ENCODE measurements around the gene TVP23B. TPM values are rescaled to one million over a fixed set of nuclear protein-coding genes. Genes with fewer than 3 reads are reported as not detected.
"Not testable (repeated sequence)": the region's sequence is repeated elsewhere in the genome, so short reads cannot be mapped to it uniquely, and the experiment has no call there.

Gene TVP23B
- total RNA-seq, 1 donor, result 51.6 TPM

- not testable (repeated sequence) for H3K4me1 ChIP-seq (ENCODE audit: insufficient read depth, low read length); H3K4me3 ChIP-seq (ENCODE audit: low read length); H3K9me3 ChIP-seq (ENCODE audit: low read depth, low read length); H3K27me3 ChIP-seq (ENCODE audit: insufficient read depth, low read length)
These were observed 10.4 kb upstream of the TVP23B start for GRCh38 chr17:18770572-18770971.

DNA sequence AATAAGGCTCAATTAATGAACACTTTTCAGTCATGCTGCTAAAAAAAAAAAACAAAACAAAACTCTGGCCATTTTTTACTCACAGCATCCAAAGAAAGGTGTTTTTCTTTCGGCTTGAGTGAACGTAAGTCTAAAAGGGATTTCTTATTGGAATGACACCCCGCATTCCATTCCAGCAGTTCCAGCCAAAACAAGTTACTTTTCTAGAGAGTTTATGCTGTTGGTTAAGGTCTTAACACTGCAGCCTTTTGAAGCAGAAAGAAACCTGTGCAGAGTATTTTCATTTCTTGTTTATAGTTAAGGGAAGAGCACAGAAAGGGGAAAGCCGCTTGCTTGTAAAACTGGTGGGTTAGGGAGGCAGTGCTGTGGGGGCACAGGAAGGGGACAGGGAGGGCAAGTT, 9.9 kb upstream of the TVP23B start:
- not testable (repeated sequence) for H3K27me3 ChIP-seq (ENCODE audit: insufficient read depth, low read length); H3K4me3 ChIP-seq (ENCODE audit: low read length); H3K9me3 ChIP-seq (ENCODE audit: low read depth, low read length); H3K4me1 ChIP-seq (ENCODE audit: insufficient read depth, low read length)

DNA sequence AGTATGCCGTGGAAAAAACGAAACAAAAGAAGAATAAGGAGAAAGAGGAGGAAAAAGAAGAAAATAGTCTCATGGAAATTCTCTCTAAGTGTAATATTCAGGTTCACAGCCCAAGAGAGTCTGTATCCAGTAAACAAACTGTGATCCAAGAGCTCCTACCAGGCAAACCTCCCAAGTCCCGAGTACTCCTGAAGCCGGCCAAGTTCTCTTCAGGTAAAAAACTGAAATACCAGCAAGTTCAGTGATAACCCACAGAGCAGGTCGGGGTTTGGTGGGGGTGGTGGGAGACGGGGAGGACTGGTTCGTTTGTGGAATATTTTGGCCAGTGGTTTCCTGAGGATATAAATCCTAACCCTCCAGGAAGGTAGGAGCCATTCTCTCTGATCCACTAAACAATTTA, 8.5 kb upstream of the TVP23B start:
- Histone ChIP-seq H3K4me1 (ENCODE audit: insufficient read depth, low read length) (no peaks in the 10 kb centered on the region), H3K27me3 (ENCODE audit: insufficient read depth, low read length) (no peaks in the 10 kb centered on the region), H3K9me3 (ENCODE audit: low read depth, low read length) (no peaks in the 10 kb centered on the region), H3K4me3 (ENCODE audit: low read length) (no peak overlapping the region)

DNA sequence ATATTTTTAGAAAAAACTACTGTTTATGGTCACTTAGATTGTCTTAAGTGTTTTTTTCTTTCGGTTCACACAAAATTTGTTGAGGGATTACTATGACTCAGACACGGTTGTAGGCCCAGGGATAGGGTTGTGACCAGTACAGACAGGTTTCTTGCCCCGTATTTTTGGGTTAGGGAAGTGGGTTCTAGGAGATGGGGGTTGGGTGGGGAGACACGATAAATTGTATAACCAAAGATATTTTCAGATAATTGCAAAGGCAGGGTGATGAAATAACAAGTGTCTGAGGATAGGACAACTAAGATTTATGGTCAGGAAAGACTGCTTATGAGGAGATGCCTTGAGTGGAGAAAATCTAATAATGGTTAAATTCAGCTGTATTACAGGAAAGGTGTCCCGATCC, 822 bp downstream of the TVP23B start:
- H3K4me3 ChIP-seq (ENCODE audit: low read length), result peak overlapping the region; percentile 53

DNA sequence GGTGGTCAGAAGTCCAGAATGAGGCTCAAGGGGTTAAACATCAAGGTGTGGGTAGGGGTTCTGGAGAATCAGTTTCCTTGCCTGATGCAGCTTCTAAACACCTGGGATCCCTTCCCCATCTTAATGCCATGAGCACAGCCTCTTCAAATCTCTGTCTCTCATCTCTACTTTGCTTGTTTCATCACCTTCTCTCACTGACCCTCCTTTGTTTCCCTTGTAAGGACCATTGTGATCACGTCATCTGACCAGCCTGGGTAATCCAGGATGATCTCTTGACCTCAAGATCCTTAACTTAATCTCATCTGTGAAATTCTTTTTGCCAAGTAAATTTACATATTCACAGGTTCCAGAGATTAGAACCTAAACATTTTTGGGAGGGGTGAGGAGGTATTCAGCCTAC, 5.0 kb downstream of the TVP23B start:
- H3K9me3 ChIP-seq (ENCODE audit: low read depth, low read length), result not testable (repeated sequence)

More for the DNA sequence above, 822 bp downstream of the TVP23B start:
- H3K9me3 ChIP-seq (ENCODE audit: low read depth, low read length); H3K4me1 ChIP-seq (ENCODE audit: insufficient read depth, low read length); H3K27me3 ChIP-seq (ENCODE audit: insufficient read depth, low read length): not testable (repeated sequence)

DNA sequence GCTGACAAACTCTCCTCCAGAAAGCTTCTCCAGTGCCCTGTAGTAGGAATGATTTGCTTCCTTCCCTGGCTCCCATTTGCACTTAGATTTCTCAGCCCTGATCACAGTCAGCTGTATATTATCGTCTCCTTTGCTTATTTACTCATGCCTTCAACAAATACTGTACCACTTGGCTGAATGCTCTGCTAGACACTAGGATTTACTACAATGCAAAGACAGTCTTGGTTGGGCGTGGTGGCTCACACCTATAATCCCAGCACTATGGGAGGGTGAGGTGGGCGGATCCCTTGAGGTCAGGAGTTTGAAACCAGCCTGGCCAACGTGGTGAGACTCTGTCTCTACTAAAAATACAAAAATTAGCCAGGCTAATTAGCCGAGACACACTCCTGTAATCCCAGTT, 5.9 kb downstream of the TVP23B start:
- not testable (repeated sequence) for H3K27me3 ChIP-seq (ENCODE audit: insufficient read depth, low read length); H3K9me3 ChIP-seq (ENCODE audit: low read depth, low read length); H3K4me3 ChIP-seq (ENCODE audit: low read length); H3K4me1 ChIP-seq (ENCODE audit: insufficient read depth, low read length)

More for the DNA sequence above, 5.0 kb downstream of the TVP23B start:
- H3K4me3 ChIP-seq (ENCODE audit: low read length); H3K27me3 ChIP-seq (ENCODE audit: insufficient read depth, low read length); H3K4me1 ChIP-seq (ENCODE audit: insufficient read depth, low read length): not testable (repeated sequence)

DNA sequence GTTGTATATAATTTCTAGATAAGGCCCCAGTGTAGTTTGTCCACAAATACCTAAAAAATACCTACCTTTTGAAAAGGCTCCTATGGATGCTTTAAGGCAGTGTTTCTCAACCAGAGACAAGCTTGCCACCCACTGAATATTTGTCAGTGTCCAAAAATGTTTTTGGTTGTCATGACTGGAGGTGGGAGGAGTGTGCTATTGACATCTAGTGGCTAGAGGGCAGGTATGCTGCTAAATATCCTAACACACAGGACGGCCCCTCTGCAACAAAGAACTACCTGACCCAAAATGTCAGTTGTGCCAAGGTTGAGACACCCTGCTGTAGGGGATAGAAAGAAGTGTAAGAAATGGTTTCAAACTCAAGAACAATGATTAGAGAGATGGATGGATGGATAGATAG, 10.4 kb downstream of the TVP23B start:
- H3K4me1 ChIP-seq (ENCODE audit: insufficient read depth, low read length); H3K27me3 ChIP-seq (ENCODE audit: insufficient read depth, low read length); H3K4me3 ChIP-seq (ENCODE audit: low read length); H3K9me3 ChIP-seq (ENCODE audit: low read depth, low read length): not testable (repeated sequence)

- H3K9me3 ChIP-seq (ENCODE audit: low read depth, low read length); H3K27me3 ChIP-seq (ENCODE audit: insufficient read depth, low read length); H3K4me1 ChIP-seq (ENCODE audit: insufficient read depth, low read length); H3K4me3 ChIP-seq (ENCODE audit: low read length): not testable (repeated sequence)
These were observed 13.9 kb downstream of the TVP23B start for GRCh38 chr17:18794841-18795240.

- H3K9me3 ChIP-seq (ENCODE audit: low read depth, low read length); H3K27me3 ChIP-seq (ENCODE audit: insufficient read depth, low read length); H3K4me1 ChIP-seq (ENCODE audit: insufficient read depth, low read length); H3K4me3 ChIP-seq (ENCODE audit: low read length): not testable (repeated sequence)
These were observed 15.9 kb downstream of the TVP23B start for GRCh38 chr17:18796887-18797286.

- not testable (repeated sequence) for H3K27me3 ChIP-seq (ENCODE audit: insufficient read depth, low read length); H3K4me1 ChIP-seq (ENCODE audit: insufficient read depth, low read length); H3K4me3 ChIP-seq (ENCODE audit: low read length)
These were observed 22.7 kb downstream of the TVP23B start for GRCh38 chr17:18803458-18804245.

DNA sequence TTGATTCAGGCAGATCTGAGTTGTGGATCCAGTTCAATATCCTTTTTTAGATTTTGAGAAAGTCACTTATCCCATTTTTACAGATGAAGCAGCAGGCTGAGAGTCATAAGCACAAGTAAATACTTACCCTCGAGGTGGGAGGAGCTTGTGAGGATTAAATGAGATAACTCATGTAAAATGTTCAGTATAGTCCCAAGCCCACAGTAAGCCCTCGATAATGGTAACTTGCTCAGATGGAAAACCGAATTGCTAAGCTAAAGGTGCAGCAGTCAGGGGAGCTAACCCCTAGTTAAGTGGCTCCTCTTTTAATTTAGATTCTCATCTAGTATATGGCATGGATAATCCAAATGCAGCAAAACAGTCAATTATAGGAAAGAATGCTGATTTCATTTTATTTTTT, 34.9 kb downstream of the TVP23B start:
- H3K4me3 ChIP-seq (ENCODE audit: low read length); H3K9me3 ChIP-seq (ENCODE audit: low read depth, low read length); H3K4me1 ChIP-seq (ENCODE audit: insufficient read depth, low read length); H3K27me3 ChIP-seq (ENCODE audit: insufficient read depth, low read length): not testable (repeated sequence)

More at GRCh38 chr17:18803458-18804245, 22.7 kb downstream of the TVP23B start:
- not testable (repeated sequence) for H3K9me3 ChIP-seq (ENCODE audit: low read depth, low read length)

GRCh38 chr17:18816489-18817371, 35.7 kb downstream of the TVP23B start:
- not testable (repeated sequence) for H3K4me1 ChIP-seq (ENCODE audit: insufficient read depth, low read length); H3K27me3 ChIP-seq (ENCODE audit: insufficient read depth, low read length); H3K4me3 ChIP-seq (ENCODE audit: low read length); H3K9me3 ChIP-seq (ENCODE audit: low read depth, low read length)

- not testable (repeated sequence) for H3K4me1 ChIP-seq (ENCODE audit: insufficient read depth, low read length); H3K27me3 ChIP-seq (ENCODE audit: insufficient read depth, low read length)
These were observed 40.4 kb downstream of the TVP23B start for GRCh38 chr17:18821430-18821829.

DNA sequence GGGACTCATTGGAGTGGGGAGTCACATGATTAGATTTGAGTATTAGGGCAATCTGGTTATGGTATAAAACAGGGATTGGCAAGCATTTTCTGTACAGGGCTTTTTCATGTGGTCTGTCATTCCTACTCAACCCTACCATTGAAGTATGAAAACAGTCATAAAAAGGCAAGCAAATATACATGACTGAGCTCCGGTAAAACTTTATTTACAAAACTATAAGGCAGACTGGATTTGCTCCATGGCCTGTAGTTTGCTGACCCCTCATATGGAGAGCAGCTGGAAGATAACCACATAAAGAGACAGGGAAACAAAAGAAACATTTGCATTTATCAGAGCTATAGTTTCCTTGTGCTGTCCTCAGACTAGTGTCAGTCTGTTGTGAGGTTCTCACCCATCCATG, 46.6 kb downstream of the TVP23B start:
- H3K4me1 ChIP-seq (ENCODE audit: insufficient read depth, low read length); H3K4me3 ChIP-seq (ENCODE audit: low read length); H3K27me3 ChIP-seq (ENCODE audit: insufficient read depth, low read length); H3K9me3 ChIP-seq (ENCODE audit: low read depth, low read length): not testable (repeated sequence)

More at GRCh38 chr17:18821430-18821829, 40.4 kb downstream of the TVP23B start:
- H3K9me3 ChIP-seq (ENCODE audit: low read depth, low read length); H3K4me3 ChIP-seq (ENCODE audit: low read length): not testable (repeated sequence)

- Histone ChIP-seq H3K27me3 (ENCODE audit: insufficient read depth, low read length) (no peaks in the 10 kb centered on the region), H3K4me3 (ENCODE audit: low read length) (no peak overlapping the region), H3K9me3 (ENCODE audit: low read depth, low read length) (no peaks in the 10 kb centered on the region), H3K4me1 (ENCODE audit: insufficient read depth, low read length) (no peaks in the 10 kb centered on the region)
These were observed 67.5 kb downstream of the TVP23B start for GRCh38 chr17:18848501-18848900.

DNA sequence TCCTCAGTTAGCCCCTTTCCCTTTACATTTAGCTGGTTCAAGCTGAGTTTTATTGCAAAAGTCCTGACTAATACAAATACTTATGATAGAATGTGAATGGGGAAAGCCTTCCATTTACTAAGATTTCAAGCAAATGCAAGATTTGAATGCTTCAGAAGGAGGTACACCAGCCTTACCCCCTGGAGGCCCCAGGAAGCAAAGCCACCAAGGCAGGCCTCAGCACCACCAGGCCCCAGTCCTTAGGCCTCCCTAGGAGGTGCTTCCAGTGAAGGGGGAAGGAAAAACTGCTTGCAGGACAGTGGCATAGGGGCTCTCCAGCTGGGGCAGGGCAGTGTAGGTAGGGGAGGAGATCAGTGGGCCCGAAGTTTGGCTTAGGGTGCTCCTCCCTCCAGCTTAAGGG, 69.7 kb downstream of the TVP23B start:
- Histone ChIP-seq H3K9me3 (ENCODE audit: low read depth, low read length) (no peaks in the 10 kb centered on the region), H3K4me1 (ENCODE audit: insufficient read depth, low read length) (peaks cover 6% of the 10 kb centered on the region), H3K27me3 (ENCODE audit: insufficient read depth, low read length) (no peaks in the 10 kb centered on the region), H3K4me3 (ENCODE audit: low read length) (no peak overlapping the region)
